Embryonic facial prominence (tissue), 1 donor: ENCODE results near the gene CSMD2.

Experiments
- DNase-seq: peaks from one replicate; pipeline ENCODE4 v3.0.0-alpha.2; 2016; ENCODE audit errors: extremely low spot score

Gene CSMD2

GRCh38 chr1:33684396-33685179 lies 480.4 kb downstream of the CSMD2 start:
- no peak for DNase-seq

DNA sequence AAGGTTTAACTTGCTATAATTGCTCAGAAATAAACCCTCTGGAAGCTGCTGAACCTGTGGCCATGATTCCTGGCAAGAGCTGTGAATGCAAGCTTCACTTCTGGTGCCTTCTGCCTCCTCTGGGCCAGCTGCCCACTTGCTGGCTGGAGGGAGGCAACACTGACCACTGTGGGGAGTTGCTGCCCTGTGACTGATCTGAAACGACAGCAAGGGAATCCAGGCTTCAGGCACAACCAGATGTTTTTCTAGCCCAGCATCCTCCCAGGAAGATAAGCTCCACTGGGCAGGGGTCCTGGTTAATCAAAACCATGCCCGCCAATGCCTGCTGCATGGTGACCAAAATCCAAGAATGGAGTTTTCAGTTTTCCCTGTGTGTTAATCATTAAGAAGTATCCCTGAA lies 481.1 kb downstream of the CSMD2 start:
- no peak for DNase-seq

DNA sequence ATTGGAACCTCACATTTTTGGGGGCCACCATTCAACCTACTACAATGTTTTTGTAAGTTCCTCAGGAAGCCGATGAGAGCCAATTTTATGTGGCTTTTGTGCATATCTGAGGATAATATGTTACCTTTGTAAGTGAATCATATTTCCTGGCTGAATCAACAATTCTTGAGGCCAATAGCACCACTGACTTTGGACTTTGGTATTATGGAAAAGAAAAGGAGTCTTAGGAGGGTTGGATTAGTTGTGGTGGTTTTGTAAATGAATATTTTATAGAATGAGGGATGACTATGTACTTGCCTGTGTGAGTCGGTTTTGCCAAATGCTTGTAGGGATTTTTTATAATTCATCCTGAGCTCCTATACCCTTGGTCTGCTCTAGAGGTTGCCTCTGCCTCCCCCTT lies 482.7 kb downstream of the CSMD2 start:
- DNase-seq: no peak

GRCh38 chr1:33680281-33680840 lies 484.7 kb downstream of the CSMD2 start:
- no peak for DNase-seq

- no peak for DNase-seq
Measured at GRCh38 chr1:33670567-33670966, 494.5 kb downstream of the CSMD2 start.

- no peak for DNase-seq
Measured at GRCh38 chr1:33668695-33669094, 496.3 kb downstream of the CSMD2 start.

DNA sequence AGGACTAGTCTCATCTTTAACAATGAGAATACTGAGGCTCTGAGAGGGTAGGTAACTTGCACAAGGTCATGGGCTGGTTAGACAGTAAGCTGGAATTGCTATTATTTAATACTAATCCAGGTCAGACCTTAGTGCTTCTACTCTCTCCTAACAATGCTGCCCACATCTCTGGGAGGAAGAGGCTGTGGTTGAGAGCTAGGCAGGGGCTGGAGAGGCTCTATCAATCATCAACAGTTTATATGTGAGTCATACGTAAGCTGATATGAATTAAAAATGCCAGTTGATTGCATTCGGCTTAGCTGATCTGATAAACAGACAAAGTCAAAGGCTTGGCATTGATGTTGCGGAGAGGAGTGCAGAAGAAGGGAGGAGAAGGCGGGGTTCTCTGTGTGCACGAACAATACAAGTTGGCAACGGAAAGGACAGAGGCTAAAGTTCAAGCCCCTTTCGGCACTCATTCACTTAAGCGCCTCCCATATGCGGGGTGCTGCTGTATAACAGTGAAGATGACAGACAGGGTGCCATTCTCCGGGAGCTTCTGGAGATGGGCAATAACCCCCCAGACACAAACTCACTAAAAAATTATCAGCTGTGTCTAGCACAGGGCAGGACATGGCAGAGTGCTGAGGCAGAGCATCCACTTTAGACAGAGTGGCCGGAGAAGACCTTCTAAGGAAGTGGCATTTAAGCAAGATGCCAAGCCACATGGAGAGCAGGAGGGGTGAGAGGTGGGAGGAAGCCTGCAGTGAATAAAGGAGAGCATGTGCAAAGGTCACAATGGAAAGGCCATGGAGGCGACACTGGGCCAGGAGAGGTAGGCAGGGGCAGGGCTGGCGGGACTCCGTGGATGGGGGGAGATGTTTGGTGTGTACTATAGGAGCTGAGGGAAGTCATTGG lies 497.4 kb downstream of the CSMD2 start:
- no peak for DNase-seq

GRCh38 chr1:33666616-33667015 lies 498.4 kb downstream of the CSMD2 start:
- no peak for DNase-seq

DNA sequence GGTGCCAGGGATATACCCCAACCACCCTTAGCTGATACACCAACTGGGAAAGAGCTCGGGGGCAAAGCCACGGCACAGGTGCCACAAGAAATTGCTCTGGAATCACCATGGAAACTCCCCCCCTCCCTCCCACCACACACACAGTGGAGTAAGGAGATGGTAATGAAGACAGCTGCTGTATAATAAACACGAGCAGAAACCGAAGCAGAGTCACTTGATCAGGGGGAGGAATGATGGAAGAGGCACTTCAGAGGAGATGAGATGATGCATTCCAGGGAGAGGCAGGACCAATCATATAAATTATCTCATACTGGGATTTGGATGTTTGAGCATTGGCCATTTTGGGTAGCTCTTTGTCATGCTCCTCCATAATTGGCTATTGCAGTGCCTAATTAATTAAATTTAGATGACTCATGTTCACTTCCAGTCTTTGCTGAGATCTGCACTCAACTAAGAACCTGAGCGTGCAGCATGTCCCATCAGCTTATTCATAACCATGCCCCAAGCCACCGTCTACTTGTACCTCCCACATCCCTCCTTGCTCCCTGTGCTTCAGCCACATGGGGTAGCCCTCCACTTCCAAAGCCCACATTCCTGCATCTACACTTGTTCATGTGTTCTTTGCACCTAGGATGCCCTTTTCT lies 503.1 kb downstream of the CSMD2 start:
- DNase-seq: no peak

DNA sequence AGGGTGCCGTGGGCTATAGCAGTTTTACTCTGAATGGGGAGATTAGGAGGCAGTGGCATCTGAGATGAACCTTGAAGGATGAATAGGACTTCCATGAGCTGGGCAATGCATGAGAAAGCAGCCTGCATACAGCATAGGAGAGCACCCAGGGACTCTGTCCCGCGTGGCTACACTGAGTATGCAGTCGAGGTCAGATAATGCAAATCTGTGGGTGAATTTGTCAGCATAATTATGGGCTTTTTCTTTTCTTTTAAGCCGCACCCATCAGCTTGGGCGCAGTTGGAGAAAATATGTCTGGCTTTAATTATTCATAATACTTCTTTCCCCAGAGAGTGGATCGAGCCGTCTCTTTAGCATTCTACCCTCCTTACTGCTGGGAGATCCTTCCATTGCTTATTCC lies 504.1 kb downstream of the CSMD2 start:
- DNase-seq: no peak

- no peak for DNase-seq
Measured at GRCh38 chr1:33660244-33660643, 504.8 kb downstream of the CSMD2 start.

GRCh38 chr1:33659641-33660040 lies 505.4 kb downstream of the CSMD2 start:
- DNase-seq: no peak

GRCh38 chr1:33657833-33658232 lies 507.2 kb downstream of the CSMD2 start:
- DNase-seq: no peak

DNA sequence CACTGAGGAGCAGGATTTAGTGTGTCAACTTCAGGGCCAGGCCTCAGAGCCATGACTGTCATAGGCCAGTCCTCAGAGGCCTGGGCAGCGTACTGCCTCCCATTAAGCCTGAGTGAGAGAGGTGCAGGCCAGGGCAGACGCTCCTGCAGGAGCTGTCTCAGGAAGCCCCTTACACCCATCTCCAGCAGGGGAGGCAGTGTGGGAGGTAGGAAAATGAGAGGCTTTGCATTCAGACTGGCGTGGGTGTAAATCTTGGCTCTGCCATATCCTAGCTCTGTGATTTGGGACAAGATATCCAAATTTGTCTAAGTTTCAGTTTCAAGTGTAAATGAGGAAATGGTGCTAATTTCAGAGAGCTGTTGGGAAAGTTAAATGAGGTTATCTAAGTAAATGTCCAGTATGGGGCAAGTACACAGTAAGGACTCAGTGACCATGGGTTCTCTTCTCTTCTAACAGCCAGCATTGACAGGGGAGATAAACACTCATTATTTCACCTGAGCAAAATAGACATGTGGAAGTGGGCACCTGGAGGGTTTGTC lies 508.5 kb downstream of the CSMD2 start:
- DNase-seq: no peak

GRCh38 chr1:33655496-33655895 lies 509.5 kb downstream of the CSMD2 start:
- DNase-seq: no peak

DNA sequence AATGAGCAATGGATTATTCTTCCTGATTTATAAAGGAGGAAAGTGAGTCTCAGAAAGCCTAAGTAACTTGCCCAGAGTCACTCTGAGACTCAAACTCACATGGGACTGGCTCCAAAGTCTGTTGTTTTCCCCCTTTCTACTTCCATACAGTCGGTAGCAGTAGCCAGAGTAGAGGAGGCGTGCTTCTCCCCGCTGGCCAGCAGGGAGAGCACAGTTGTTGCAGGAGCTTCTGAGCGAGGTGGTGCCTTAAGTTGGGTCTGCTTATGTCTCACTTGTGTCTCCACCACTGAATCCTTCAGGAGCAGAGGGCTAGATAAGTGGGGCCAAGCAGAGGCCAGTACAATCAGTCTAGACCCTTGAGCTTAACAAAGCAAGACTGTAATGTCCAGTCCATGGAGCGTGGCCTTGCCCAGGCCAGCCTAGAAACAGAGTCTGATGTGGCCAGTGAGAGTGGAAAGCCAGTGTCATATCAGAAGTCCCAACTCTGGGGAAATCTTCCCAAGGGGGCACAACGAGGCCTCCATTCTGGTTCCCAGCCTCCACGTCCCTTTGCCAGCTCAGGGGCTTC lies 510.7 kb downstream of the CSMD2 start:
- DNase-seq: no peak

GRCh38 chr1:33653226-33653625 lies 511.8 kb downstream of the CSMD2 start:
- DNase-seq: no peak

GRCh38 chr1:33650708-33651107 lies 514.3 kb downstream of the CSMD2 start:
- DNase-seq: no peak

GRCh38 chr1:33649759-33650158 lies 515.3 kb downstream of the CSMD2 start:
- no peak for DNase-seq

GRCh38 chr1:33643216-33643615 lies 521.8 kb downstream of the CSMD2 start:
- no peak for DNase-seq

DNA sequence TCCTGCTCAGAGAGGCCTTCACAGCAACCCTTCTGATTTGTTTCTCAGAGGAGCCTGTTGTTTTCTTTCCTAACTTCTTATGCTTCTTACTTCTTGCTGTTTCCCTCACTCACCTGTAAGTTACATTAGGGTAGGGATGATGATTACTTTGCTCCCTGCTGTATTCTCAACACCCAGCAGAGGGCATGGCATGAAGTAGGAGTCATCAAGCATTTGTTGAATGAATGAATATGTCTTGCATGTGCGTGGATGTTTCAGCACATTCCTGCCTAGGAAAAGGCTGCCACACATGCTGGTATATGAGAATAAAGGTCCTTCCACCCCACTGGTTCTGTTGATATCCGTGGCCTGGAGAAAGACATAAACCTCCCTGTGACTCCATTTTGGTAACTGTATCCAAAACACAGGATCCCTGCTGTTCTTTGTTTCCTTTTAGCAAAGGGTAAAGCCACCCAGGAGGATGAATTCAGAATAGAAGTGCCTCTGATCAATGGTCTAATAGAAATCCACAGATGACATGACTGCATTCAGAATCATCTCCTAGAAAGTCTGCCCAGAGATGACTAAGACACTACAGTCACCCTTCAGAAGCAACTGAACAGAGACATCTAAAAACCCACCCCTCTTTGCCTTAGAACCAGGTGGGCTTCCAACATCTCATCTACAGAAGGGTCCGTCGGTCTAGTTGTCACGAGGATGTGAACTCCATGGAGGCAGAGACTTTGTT lies 523.8 kb downstream of the CSMD2 start:
- no peak for DNase-seq
